Progenitor cell of endocrine pancreas (in vitro differentiated cells): Measurements from ENCODE around the gene ZNF585A. TPM values are rescaled to one million over a fixed set of nuclear protein-coding genes. Genes with fewer than 3 reads are reported as not detected.
A peak's percentile ranks its signal among the peaks of the same experiment; 100 is the strongest.

Source experiments
- DNase-seq: peaks from one replicate; pipeline ENCODE4 v3.0.0; 2021; ENCODE audit warnings: low spot score; ENCODE audit not compliant: unreplicated experiment
- H3K27ac Mint-ChIP-seq: 2 replicates; pipeline ENCODE4 v1.8.0; 2021; ENCODE audit warnings: mild to moderate bottlenecking, moderate library complexity, mixed read lengths
- H3K27me3 Mint-ChIP-seq: 2 replicates; pipeline ENCODE4 v1.8.0; 2021; ENCODE audit warnings: mixed read lengths
- H3K36me3 Mint-ChIP-seq: 2 replicates; pipeline ENCODE4 v1.8.0; 2022; ENCODE audit warnings: mixed read lengths; ENCODE audit not compliant: insufficient read depth
- H3K4me1 Mint-ChIP-seq: 2 replicates; pipeline ENCODE4 v1.8.0; 2021; ENCODE audit warnings: low read depth, mixed read lengths
- H3K4me3 Mint-ChIP-seq: 2 replicates; pipeline ENCODE4 v1.8.0; 2021; ENCODE audit warnings: low read depth, mild to moderate bottlenecking, moderate library complexity, mixed read lengths
- H3K9me3 Mint-ChIP-seq: 2 replicates; pipeline ENCODE4 v1.8.0; 2021; ENCODE audit warnings: low read depth, mixed read lengths
- CTCF ChIP-seq: fragments of 200-600 bp; sonication (generic); IDR thresholded peaks from one replicate; pipeline ENCODE4 v1.5.0; 2021; ENCODE audit warnings: antibody characterized with exemption, mild to moderate bottlenecking; ENCODE audit not compliant: unreplicated experiment
- total RNA-seq: library from RNA; stranded (reverse); gene quantifications from 2 replicates; pipeline ENCODE4 v1.2.1, GENCODE V29; 2021

The ZNF585A gene
- total RNA-seq, 1 donor from 2014 or later: 10.8 TPM

GRCh38 chr19:37098570-37098969 is 73.9 kb downstream of the ZNF585A start:
- Mint-ChIP-seq H3K9me3 (peaks cover 56% of the 10 kb centered on the region), H3K4me1 (no peaks in the 10 kb centered on the region)

GRCh38 chr19:37095859-37096258 is 76.6 kb downstream of the ZNF585A start:
- no peak for DNase-seq
- Mint-ChIP-seq H3K9me3 (peaks cover 55% of the 10 kb centered on the region), H3K36me3 (peaks cover 94% of the 10 kb centered on the region), H3K4me1 (no peaks in the 10 kb centered on the region), H3K27me3 (no peaks in the 10 kb centered on the region), H3K4me3 (no peak overlapping the region), H3K27ac (peak overlapping the region; percentile 49)
- no peak for TF ChIP-seq CTCF

More at GRCh38 chr19:37098570-37098969, 73.9 kb downstream of the ZNF585A start:
- DNase-seq: no peak
- H3K36me3 Mint-ChIP-seq: peaks cover 92% of the 10 kb centered on the region
- H3K4me3 Mint-ChIP-seq: no peak overlapping the region
- H3K27ac Mint-ChIP-seq: no peak overlapping the region
- TF ChIP-seq CTCF: no peak
- H3K27me3 Mint-ChIP-seq: no peaks in the 10 kb centered on the region

Other genes starting within 250 kb of the ZNF585A start
- 15.9 and 19.3 TPM in 2 replicates for gene ZNF420, start 94.3 kb downstream of the ZNF585A start, total RNA-seq
- gene ZNF585B, start 37.8 kb upstream of the ZNF585A start, total RNA-seq: 10.1 and 10.4 TPM in 2 replicates
- gene ZNF383, start 45.5 kb upstream of the ZNF585A start, total RNA-seq: 10.0 and 12.7 TPM in 2 replicates
- 7.9 and 9.3 TPM in 2 replicates for gene ZNF527, start 198.4 kb upstream of the ZNF585A start, total RNA-seq